ENCODE measurements around the gene DCHS2.

DCHS2 gene

GRCh38 chr4:154349829-154350228 is 141.8 kb downstream of the DCHS2 start:
- Histone ChIP-seq H4K5ac (ENCODE audit: low read length) (no peak overlapping the region), H3K56ac (ENCODE audit: low read length) (no peak overlapping the region), H3K27ac (ENCODE audit: low read depth, low read length) (no peak overlapping the region), H2BK15ac (replicated peaks; ENCODE audit: low read depth) (no peak overlapping the region), H3K36me3 (ENCODE audit: control insufficient read depth, insufficient read depth, low read length) (no peaks in the 10 kb centered on the region), H3K27me3 (ENCODE audit: insufficient read depth, low read length, poor library complexity) (no peaks in the 10 kb centered on the region), H3K79me2 (ENCODE audit: control insufficient read depth, insufficient read depth, low read length) (no peaks in the 10 kb centered on the region), H2BK5ac (ENCODE audit: low read length) (no peak overlapping the region), H3K4ac (ENCODE audit: low read depth, low read length) (no peak overlapping the region), H2AK5ac (ENCODE audit: low read length) (no peak overlapping the region), H3K23ac (ENCODE audit: low read length) (no peak overlapping the region), H3K4me2 (ENCODE audit: low read length) (no peak overlapping the region), H3K4me3 (ENCODE audit: low read length) (no peak overlapping the region), H3K4me1 (ENCODE audit: control insufficient read depth, low read depth, low read length) (no peaks in the 10 kb centered on the region), H3K9ac (ENCODE audit: low read length) (no peak overlapping the region), H3K18ac (ENCODE audit: low read length) (no peak overlapping the region), H2BK120ac (ENCODE audit: low read depth, low read length) (no peak overlapping the region), H3K79me1 (ENCODE audit: low read length) (no peaks in the 10 kb centered on the region), H4K8ac (ENCODE audit: low read depth, low read length) (no peak overlapping the region)
- no CpG with 5 or more reads among the region's 2 CpGs for WGBS (ENCODE audit: extremely low coverage, insufficient coverage, low lambda C conversion rate)
- DNase-seq, result peak; percentile 54

DNA sequence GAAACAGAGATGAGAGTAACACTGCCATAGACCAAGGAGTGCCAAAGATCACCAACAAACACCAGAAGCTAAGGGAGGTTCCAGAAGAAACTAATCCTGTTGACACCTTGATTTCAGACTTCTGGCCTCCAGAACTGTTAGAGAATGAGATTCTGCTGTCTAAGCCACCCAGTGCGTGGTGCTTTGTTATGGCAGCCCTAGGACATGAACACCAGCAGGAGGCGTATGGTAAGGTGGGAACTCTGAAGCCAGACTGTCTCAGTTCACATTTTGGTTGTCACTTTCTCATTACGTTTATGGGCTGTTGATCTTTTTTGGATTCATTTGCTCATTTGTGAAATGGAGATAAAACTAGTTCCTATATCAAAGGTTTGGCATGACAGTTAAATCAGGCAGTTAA is 142.9 kb downstream of the DCHS2 start:
- H3K27ac ChIP-seq (ENCODE audit: low read depth, low read length), result no peak overlapping the region
- H3K4me3 ChIP-seq (ENCODE audit: low read length), result no peak overlapping the region
- no peak overlapping the region for H2AK5ac ChIP-seq (ENCODE audit: low read length)
- H3K36me3 ChIP-seq (ENCODE audit: control insufficient read depth, insufficient read depth, low read length), result no peaks in the 10 kb centered on the region
- no peak overlapping the region for H4K5ac ChIP-seq (ENCODE audit: low read length)
- WGBS (ENCODE audit: extremely low coverage, insufficient coverage, low lambda C conversion rate), result no CpG with 5 or more reads among the region's 3 CpGs
- DNase-seq, result peak; percentile 22
- H3K23ac ChIP-seq (ENCODE audit: low read length), result no peak overlapping the region
- no peaks in the 10 kb centered on the region for H3K79me1 ChIP-seq (ENCODE audit: low read length)
- no peak overlapping the region for H3K18ac ChIP-seq (ENCODE audit: low read length)
- no peaks in the 10 kb centered on the region for H3K79me2 ChIP-seq (ENCODE audit: control insufficient read depth, insufficient read depth, low read length)
- no peaks in the 10 kb centered on the region for H3K4me1 ChIP-seq (ENCODE audit: control insufficient read depth, low read depth, low read length)
- no peak overlapping the region for H4K8ac ChIP-seq (ENCODE audit: low read depth, low read length)
- no peaks in the 10 kb centered on the region for H3K27me3 ChIP-seq (ENCODE audit: insufficient read depth, low read length, poor library complexity)
- no peak overlapping the region for H2BK5ac ChIP-seq (ENCODE audit: low read length)
- H3K56ac ChIP-seq (ENCODE audit: low read length), result no peak overlapping the region
- H3K9ac ChIP-seq (ENCODE audit: low read length), result no peak overlapping the region
- H2BK15ac ChIP-seq (replicated peaks; ENCODE audit: low read depth), result no peak overlapping the region
- no peak overlapping the region for H2BK120ac ChIP-seq (ENCODE audit: low read depth, low read length)
- H3K4ac ChIP-seq (ENCODE audit: low read depth, low read length), result no peak overlapping the region
- no peak overlapping the region for H3K4me2 ChIP-seq (ENCODE audit: low read length)

GRCh38 chr4:154345359-154345758 is 146.2 kb downstream of the DCHS2 start:
- Histone ChIP-seq H3K4ac (ENCODE audit: low read depth, low read length) (no peak overlapping the region), H4K5ac (ENCODE audit: low read length) (no peak overlapping the region), H3K18ac (ENCODE audit: low read length) (no peak overlapping the region), H3K4me1 (ENCODE audit: control insufficient read depth, low read depth, low read length) (no peaks in the 10 kb centered on the region), H3K4me3 (ENCODE audit: low read length) (no peak overlapping the region), H3K79me2 (ENCODE audit: control insufficient read depth, insufficient read depth, low read length) (no peaks in the 10 kb centered on the region), H3K23ac (ENCODE audit: low read length) (no peak overlapping the region), H3K36me3 (ENCODE audit: control insufficient read depth, insufficient read depth, low read length) (no peaks in the 10 kb centered on the region), H2BK120ac (ENCODE audit: low read depth, low read length) (no peak overlapping the region), H4K8ac (ENCODE audit: low read depth, low read length) (no peak overlapping the region), H3K79me1 (ENCODE audit: low read length) (no peaks in the 10 kb centered on the region), H2AK5ac (ENCODE audit: low read length) (no peak overlapping the region), H2BK5ac (ENCODE audit: low read length) (no peak overlapping the region), H2BK15ac (replicated peaks; ENCODE audit: low read depth) (no peak overlapping the region), H3K27me3 (ENCODE audit: insufficient read depth, low read length, poor library complexity) (no peaks in the 10 kb centered on the region), H3K56ac (ENCODE audit: low read length) (no peak overlapping the region), H3K27ac (ENCODE audit: low read depth, low read length) (no peak overlapping the region), H3K4me2 (ENCODE audit: low read length) (no peak overlapping the region), H3K9ac (ENCODE audit: low read length) (no peak overlapping the region)
- no CpG with 5 or more reads among the region's 1 CpG for WGBS (ENCODE audit: extremely low coverage, insufficient coverage, low lambda C conversion rate)
- no peak for DNase-seq

DNA sequence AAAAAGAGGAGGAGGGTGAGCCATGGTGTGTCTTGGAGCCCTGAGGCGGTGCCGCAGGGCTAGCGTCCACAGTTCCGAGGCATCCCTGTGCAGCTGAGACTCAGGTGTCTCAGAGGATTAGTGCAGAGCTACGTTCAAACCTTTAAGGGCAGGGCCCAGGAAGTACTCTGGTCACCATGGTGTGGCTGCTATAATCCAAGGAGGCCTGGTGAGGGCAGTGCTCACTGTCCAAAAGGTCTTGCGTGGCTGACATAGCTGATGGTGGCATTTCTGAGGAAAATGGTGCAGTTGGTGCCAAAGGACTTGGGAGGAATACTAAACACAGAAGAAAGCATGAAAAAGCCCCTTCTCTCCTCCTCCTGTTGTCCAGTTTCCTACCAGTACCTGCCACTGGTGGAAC is 146.9 kb downstream of the DCHS2 start:
- H3K79me1 ChIP-seq (ENCODE audit: low read length), result no peaks in the 10 kb centered on the region
- H3K18ac ChIP-seq (ENCODE audit: low read length), result no peak overlapping the region
- H2BK5ac ChIP-seq (ENCODE audit: low read length), result no peak overlapping the region
- no peaks in the 10 kb centered on the region for H3K36me3 ChIP-seq (ENCODE audit: control insufficient read depth, insufficient read depth, low read length)
- no peaks in the 10 kb centered on the region for H3K79me2 ChIP-seq (ENCODE audit: control insufficient read depth, insufficient read depth, low read length)
- H3K4me1 ChIP-seq (ENCODE audit: control insufficient read depth, low read depth, low read length), result no peaks in the 10 kb centered on the region
- H3K9ac ChIP-seq (ENCODE audit: low read length), result no peak overlapping the region
- H3K4me2 ChIP-seq (ENCODE audit: low read length), result no peak overlapping the region
- no peak overlapping the region for H4K5ac ChIP-seq (ENCODE audit: low read length)
- no peak overlapping the region for H2BK120ac ChIP-seq (ENCODE audit: low read depth, low read length)
- WGBS (ENCODE audit: extremely low coverage, insufficient coverage, low lambda C conversion rate), result no CpG with 5 or more reads among the region's 6 CpGs
- no peak overlapping the region for H3K56ac ChIP-seq (ENCODE audit: low read length)
- no peak overlapping the region for H2BK15ac ChIP-seq (replicated peaks; ENCODE audit: low read depth)
- H4K8ac ChIP-seq (ENCODE audit: low read depth, low read length), result no peak overlapping the region
- H2AK5ac ChIP-seq (ENCODE audit: low read length), result no peak overlapping the region
- no peak overlapping the region for H3K27ac ChIP-seq (ENCODE audit: low read depth, low read length)
- no peaks in the 10 kb centered on the region for H3K27me3 ChIP-seq (ENCODE audit: insufficient read depth, low read length, poor library complexity)
- no peak overlapping the region for H3K23ac ChIP-seq (ENCODE audit: low read length)
- H3K4me3 ChIP-seq (ENCODE audit: low read length), result no peak overlapping the region
- H3K4ac ChIP-seq (ENCODE audit: low read depth, low read length), result no peak overlapping the region
- DNase-seq, result peak; percentile 70

DNA sequence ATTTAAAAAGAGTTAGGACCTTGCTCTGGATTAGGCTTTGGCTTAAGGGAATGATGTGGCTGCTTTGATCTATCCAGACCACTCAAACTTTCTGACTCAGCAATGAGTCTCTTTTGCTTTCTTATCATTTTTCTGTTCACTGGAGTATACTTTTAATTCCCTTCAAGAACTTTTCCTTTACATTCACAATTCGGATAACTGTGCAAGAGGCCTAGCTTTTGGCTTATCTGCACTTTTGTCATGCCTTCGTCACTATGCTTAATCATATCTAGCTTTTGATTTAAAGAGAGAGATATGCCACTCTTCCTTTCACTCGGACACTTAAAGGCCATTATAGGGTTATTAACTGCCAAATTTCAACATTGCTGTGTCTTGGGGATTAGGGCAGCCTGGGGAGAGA is 147.9 kb downstream of the DCHS2 start:
- Histone ChIP-seq H3K79me1 (ENCODE audit: low read length) (no peaks in the 10 kb centered on the region), H3K4me2 (ENCODE audit: low read length) (no peak overlapping the region), H3K23ac (ENCODE audit: low read length) (no peak overlapping the region), H2BK15ac (replicated peaks; ENCODE audit: low read depth) (no peak overlapping the region), H4K5ac (ENCODE audit: low read length) (no peak overlapping the region), H3K4me3 (ENCODE audit: low read length) (no peak overlapping the region), H3K79me2 (ENCODE audit: control insufficient read depth, insufficient read depth, low read length) (no peaks in the 10 kb centered on the region), H3K36me3 (ENCODE audit: control insufficient read depth, insufficient read depth, low read length) (no peaks in the 10 kb centered on the region), H2AK5ac (ENCODE audit: low read length) (no peak overlapping the region), H3K9ac (ENCODE audit: low read length) (no peak overlapping the region), H3K18ac (ENCODE audit: low read length) (no peak overlapping the region), H2BK120ac (ENCODE audit: low read depth, low read length) (no peak overlapping the region), H3K27me3 (ENCODE audit: insufficient read depth, low read length, poor library complexity) (no peaks in the 10 kb centered on the region), H4K8ac (ENCODE audit: low read depth, low read length) (no peak overlapping the region), H3K27ac (ENCODE audit: low read depth, low read length) (no peak overlapping the region), H3K56ac (ENCODE audit: low read length) (no peak overlapping the region), H3K4ac (ENCODE audit: low read depth, low read length) (no peak overlapping the region), H3K4me1 (ENCODE audit: control insufficient read depth, low read depth, low read length) (no peaks in the 10 kb centered on the region), H2BK5ac (ENCODE audit: low read length) (no peak overlapping the region)
- no CpG with 5 or more reads among the region's 3 CpGs for WGBS (ENCODE audit: extremely low coverage, insufficient coverage, low lambda C conversion rate)
- no peak for DNase-seq

DNA sequence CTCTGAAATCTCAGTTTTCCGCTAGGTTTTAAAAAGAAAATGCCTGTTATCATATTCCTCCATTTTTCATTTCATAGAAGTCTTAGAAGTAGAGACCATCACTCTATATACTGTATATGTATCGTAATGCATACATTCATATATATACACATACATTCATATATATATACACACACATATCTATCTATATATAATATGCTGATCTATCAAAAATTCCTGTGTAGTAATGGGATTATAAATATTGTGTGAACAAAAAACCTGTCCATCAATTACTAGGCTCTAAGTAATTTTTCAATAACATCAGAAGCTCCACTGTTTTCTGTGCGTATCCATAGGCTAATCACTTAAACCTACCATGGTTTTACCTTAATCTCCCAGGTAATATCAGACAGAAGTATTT is 150.2 kb downstream of the DCHS2 start:
- H2BK5ac ChIP-seq (ENCODE audit: low read length), result no peak overlapping the region
- no peak overlapping the region for H3K23ac ChIP-seq (ENCODE audit: low read length)
- no peak overlapping the region for H3K4me2 ChIP-seq (ENCODE audit: low read length)
- no peak overlapping the region for H3K18ac ChIP-seq (ENCODE audit: low read length)
- no peak overlapping the region for H2BK120ac ChIP-seq (ENCODE audit: low read depth, low read length)
- H3K36me3 ChIP-seq (ENCODE audit: control insufficient read depth, insufficient read depth, low read length), result no peaks in the 10 kb centered on the region
- no peak overlapping the region for H3K56ac ChIP-seq (ENCODE audit: low read length)
- H3K4me1 ChIP-seq (ENCODE audit: control insufficient read depth, low read depth, low read length), result no peaks in the 10 kb centered on the region
- 100% methylated on average over 1 of the region's 3 CpGs for WGBS (ENCODE audit: extremely low coverage, insufficient coverage, low lambda C conversion rate)
- no peaks in the 10 kb centered on the region for H3K79me1 ChIP-seq (ENCODE audit: low read length)
- no peak for DNase-seq
- H2BK15ac ChIP-seq (replicated peaks; ENCODE audit: low read depth), result no peak overlapping the region
- no peak overlapping the region for H3K4ac ChIP-seq (ENCODE audit: low read depth, low read length)
- no peak overlapping the region for H2AK5ac ChIP-seq (ENCODE audit: low read length)
- H3K27ac ChIP-seq (ENCODE audit: low read depth, low read length), result no peak overlapping the region
- H3K9ac ChIP-seq (ENCODE audit: low read length), result no peak overlapping the region
- no peak overlapping the region for H4K8ac ChIP-seq (ENCODE audit: low read depth, low read length)
- no peak overlapping the region for H4K5ac ChIP-seq (ENCODE audit: low read length)
- no peaks in the 10 kb centered on the region for H3K79me2 ChIP-seq (ENCODE audit: control insufficient read depth, insufficient read depth, low read length)
- H3K4me3 ChIP-seq (ENCODE audit: low read length), result no peak overlapping the region
- H3K27me3 ChIP-seq (ENCODE audit: insufficient read depth, low read length, poor library complexity), result no peaks in the 10 kb centered on the region

Data from mesendoderm (in vitro differentiated cells).